Measurements from ENCODE around the gene CUL9.

The CUL9 gene

GRCh38 chr6:43231053-43231452, 49.1 kb downstream of the CUL9 start:
- no peak for DNase-seq

- no peak for DNase-seq
These were observed 49.9 kb downstream of the CUL9 start for GRCh38 chr6:43231735-43232450.

- no peak for DNase-seq
These were observed 53.8 kb downstream of the CUL9 start for GRCh38 chr6:43235841-43236240.

GRCh38 chr6:43239054-43239453, 57.1 kb downstream of the CUL9 start:
- no peak for DNase-seq

GRCh38 chr6:43240950-43241349, 59.0 kb downstream of the CUL9 start:
- no peak for DNase-seq

- no peak for DNase-seq
These were observed 59.5 kb downstream of the CUL9 start for GRCh38 chr6:43241446-43241845.

- DNase-seq: peak; percentile 72
These were observed 61.1 kb downstream of the CUL9 start, which contains the start of gene TTBK1 for GRCh38 chr6:43242908-43243663. TTBK1 (plus strand) TSS chr6:43243481; CDS start chr6:43246661, 3,180 bp downstream.

GRCh38 chr6:43243664-43244321, 61.8 kb downstream of the CUL9 start:
- peak; percentile 56 for DNase-seq

GRCh38 chr6:43246301-43247113, 64.5 kb downstream of the CUL9 start:
- peak; percentile 97 for DNase-seq

- peak; percentile 97 for DNase-seq
These were observed 65.4 kb downstream of the CUL9 start for GRCh38 chr6:43247114-43247999.

- no peak for DNase-seq
These were observed 66.1 kb downstream of the CUL9 start for GRCh38 chr6:43248101-43248500.

- DNase-seq: no peak
These were observed 66.8 kb downstream of the CUL9 start for GRCh38 chr6:43248791-43249190.

GRCh38 chr6:43250992-43251373, 69.0 kb downstream of the CUL9 start:
- no peak for DNase-seq

- no peak for DNase-seq
These were observed 71.4 kb downstream of the CUL9 start for GRCh38 chr6:43253401-43253800.

GRCh38 chr6:43254138-43254817, 72.3 kb downstream of the CUL9 start:
- DNase-seq: no peak

GRCh38 chr6:43254846-43255245, 72.8 kb downstream of the CUL9 start:
- no peak for DNase-seq

GRCh38 chr6:43255408-43256054, 73.5 kb downstream of the CUL9 start:
- no peak for DNase-seq

- DNase-seq: no peak
These were observed 74.8 kb downstream of the CUL9 start for GRCh38 chr6:43256670-43257366.

GRCh38 chr6:43257367-43258145, 75.6 kb downstream of the CUL9 start:
- DNase-seq: no peak
